Peyer's patch (tissue), 4 donors: Measurements from ENCODE around the gene SEMA3D.

Experiments
- POLR2A ChIP-seq, 2 donors: fragments of 450-650 bp; IDR thresholded peaks; one replicate each; pipeline ENCODE4 v1.5.1; 2017; ENCODE audit warnings: antibody characterized with exemption in 2 of 2, mild to moderate bottlenecking in 2 of 2, moderate library complexity in 2 of 2
- TF ChIP-seq, protein P1 (sequence below), 6 experiments: fragments of 450-650 bp in 4 of 6; fragments of 200-600 bp in 2 of 6; sonication (generic) in 1 of 6; IDR thresholded peaks; one replicate each; pipeline ENCODE4 v1.5.1; 2017 to 2019; ENCODE audit warnings: antibody characterized with exemption in 6 of 6, mild to moderate bottlenecking in 3 of 6, moderate library complexity in 1 of 6

GRCh38 chr7:85070967-85071628 lies 115.8 kb downstream of the SEMA3D start:
- TF ChIP-seq, protein P1, sequence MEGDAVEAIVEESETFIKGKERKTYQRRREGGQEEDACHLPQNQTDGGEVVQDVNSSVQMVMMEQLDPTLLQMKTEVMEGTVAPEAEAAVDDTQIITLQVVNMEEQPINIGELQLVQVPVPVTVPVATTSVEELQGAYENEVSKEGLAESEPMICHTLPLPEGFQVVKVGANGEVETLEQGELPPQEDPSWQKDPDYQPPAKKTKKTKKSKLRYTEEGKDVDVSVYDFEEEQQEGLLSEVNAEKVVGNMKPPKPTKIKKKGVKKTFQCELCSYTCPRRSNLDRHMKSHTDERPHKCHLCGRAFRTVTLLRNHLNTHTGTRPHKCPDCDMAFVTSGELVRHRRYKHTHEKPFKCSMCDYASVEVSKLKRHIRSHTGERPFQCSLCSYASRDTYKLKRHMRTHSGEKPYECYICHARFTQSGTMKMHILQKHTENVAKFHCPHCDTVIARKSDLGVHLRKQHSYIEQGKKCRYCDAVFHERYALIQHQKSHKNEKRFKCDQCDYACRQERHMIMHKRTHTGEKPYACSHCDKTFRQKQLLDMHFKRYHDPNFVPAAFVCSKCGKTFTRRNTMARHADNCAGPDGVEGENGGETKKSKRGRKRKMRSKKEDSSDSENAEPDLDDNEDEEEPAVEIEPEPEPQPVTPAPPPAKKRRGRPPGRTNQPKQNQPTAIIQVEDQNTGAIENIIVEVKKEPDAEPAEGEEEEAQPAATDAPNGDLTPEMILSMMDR (IDR thresholded peaks at IDR 0.05), result no peak
- no peak for TF ChIP-seq POLR2A (IDR thresholded peaks at IDR 0.05)
